ENCODE measurements around the gene RBM26.
"Not testable (repeated sequence)": the region's sequence is repeated elsewhere in the genome, so short reads cannot be mapped to it uniquely, and the experiment has no call there.

Gene RBM26

DNA sequence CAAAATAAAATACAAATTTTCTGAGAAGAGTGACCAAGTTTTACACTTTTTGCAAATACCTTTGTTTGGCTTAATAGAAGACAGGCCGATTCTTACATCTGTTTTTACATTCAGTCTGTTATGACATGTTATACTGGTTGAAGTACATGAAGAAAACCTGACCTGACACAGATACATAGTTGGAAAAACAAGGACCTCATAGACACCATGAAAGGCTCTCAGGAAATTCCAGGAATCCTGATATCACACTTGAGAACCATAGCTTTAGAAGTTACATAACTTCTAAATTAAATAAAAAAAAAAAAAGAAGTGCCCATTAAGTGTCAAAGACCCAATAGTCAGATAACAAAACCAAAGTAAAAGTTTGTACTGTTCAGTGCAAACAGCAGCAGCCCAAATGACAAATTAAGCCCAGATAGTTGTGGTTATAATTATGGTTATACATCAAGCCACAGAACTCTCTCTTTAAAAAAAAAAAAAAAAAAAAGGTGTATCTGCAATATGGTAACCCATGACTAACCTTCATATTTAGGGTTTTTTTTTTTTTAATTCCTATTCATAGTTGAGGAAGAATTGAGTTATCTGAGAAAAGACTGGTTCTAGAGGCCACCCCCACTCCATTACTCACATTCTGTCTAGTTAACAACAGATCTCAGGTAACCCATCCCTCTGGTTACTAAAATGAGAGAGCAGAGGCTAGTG, 19.8 kb downstream of the RBM26 start:
- peak in 1 of 2 donors; percentile 47 for DNase-seq

DNA sequence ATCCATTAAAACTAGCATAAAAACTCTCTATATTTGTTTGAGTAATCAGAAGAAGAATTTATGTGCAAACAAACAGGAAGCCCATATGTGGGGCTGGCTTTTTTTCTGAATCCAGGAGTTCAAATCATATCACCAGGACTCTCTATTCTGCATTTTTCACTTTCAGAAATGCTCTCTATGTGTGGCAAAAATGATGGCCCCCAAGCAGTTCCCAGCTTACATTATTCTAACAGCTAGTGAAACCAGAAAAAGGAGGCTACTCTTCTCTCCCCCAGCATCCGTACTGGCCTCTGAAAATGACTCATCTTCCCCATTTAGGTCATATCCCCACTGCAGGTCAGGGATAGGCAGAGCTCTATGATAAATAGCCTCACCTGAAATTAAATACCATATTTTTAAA, 20.4 kb downstream of the RBM26 start:
- DNase-seq, result no peak

DNA sequence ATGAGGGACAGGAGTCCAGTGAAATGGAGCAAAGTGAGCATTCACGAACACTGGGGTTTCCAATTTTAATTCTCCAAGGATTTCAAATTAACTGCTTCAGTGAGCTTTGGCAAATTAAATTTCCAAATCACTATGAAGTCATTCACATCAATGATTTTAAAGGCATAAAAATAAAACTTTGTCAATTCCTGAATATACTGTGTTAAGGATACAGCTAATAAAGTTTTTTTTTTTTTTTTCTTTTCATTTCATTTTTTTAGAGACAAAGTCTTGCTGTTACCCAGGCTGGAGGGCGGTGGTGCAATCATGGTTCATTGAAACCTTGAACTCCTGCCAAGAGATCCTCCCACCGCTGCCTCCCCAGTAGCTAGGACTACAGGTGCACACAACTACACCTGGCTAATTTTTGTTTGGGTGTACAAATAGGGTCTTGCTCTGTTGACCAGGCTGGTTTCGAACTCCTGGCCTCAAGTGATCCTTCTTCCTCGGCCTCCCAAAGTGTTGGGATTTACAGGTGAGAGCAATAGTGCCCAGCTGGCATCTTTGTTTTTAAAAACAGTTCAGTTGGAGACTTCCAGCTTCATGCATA, 21.9 kb downstream of the RBM26 start:
- DNase-seq, result no peak

DNA sequence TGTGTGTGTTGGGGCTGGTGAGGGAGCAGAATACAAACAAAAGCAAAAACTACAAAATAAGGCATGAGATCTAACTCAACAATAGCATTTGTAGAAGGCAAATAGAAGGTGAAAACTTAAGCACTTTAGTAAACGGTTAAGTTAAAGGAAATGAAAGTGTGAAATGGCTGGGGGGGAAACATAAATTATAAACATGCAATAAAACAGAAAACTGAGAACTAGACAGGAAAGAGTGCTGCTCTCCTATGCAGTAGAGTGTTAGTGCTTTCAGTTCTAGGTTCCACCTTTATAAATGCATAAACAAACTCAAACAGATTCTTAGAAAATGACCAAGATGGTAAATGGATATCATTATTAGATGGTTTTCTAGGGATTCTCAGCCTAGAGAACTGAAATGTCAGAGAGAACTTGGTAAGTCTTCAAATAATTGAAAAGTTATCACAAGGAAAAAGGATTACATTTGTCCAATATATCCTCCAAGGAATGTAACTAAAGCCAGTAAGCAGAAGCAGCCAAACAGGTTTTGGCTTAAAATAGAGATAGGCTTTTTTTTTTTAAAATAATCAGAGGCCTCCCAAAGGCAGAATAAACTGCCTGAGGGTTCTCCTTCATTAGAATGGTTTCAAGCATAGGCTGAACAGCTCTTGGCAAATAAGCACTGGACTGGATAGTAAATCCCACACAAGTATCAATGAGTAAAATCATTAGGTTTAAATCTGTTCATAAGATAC, 23.3 kb downstream of the RBM26 start:
- DNase-seq, result no peak

DNA sequence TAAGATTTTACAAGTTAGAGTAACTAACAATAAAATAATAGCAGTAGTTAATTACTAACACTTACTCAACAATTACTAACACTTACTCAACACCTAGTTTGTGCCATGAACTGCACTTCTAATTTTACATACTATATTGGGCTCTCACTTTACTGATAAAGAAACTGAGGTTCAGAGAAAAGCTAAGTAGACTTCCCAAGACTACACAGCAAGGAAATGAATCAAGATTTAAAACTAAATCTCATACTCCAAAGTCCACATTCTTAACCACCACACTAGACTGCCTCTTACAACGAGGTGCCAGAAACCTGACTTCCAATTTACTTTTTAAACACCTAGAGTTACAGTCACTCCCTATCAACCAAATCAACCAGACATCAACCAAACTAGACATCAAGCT, 25.1 kb downstream of the RBM26 start:
- no peak for DNase-seq

DNA sequence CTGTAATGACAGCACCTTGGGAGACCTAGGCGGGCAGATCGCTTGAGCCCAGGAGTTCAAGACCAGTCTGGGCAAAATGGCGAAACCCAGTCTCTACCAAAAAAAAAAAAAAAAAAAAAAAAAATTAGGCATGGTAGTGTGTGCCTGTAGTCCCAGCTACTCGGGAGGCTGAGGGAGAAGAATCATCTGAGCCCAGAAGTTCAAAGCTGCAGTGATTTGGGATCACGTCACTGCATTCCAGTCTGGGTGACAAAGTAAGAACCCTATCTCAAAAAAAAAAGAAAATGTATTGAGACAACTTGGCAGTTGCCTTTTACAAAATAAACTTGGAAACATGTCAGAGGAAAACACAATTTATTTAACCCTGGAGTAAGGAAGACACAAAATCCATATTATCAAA, 26.8 kb downstream of the RBM26 start:
- DNase-seq, result no peak

DNA sequence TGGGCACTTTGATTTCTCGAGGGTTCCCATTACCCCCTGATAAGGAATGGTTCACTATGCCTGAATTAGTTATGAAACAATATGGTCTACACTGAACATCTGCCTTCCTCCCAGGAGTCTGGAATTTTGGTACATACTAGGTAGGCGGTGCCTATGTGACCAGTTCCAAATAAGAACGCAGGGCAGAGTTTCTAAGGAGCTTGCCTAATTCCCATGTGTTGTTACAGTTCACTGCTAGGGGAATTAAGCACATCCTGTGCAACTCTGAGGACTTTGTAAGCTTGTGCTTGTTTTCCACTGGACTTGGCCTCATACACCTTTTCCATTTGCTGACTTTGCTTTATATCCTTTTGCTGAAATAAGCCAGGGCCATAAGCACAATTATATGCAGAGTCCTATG, 29.2 kb downstream of the RBM26 start:
- no peak for DNase-seq

DNA sequence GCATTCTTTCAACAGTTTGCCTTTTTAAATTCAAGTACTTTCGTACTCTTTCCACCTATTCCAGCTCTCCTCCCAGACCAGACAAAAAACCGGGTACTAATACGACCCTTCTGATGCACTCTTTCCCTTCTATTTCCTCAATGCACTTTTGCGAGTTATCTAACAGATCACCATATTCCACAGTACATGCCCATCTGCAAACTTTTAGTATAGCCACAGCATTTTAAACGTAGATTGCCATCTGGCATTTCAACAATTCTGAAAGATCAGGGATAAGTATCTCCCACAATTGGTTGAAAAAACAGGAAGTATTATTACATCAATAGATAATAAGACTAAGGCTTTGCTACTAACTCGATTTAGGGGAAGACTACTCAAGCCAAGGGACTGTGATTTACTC, 31.5 kb downstream of the RBM26 start:
- no peak for DNase-seq

DNA sequence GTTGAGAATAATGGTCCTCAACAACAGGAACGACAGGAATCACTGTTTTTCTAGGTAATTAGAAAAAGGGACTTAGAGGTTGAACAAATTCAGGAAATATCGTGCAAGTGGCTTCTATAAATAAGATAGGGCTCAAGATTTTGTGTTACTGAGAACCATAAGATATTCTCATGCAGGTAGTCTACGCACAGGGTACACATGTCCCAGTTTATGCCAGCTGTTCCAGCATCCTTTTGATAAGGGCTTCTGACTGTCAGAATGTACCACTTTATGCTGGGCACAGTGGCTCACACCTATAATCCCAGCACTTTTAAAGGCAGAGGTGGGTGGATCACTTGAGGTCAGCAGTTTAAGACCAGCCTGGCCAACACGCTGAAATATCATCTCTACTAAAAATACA, 32.1 kb downstream of the RBM26 start:
- no peak for DNase-seq

DNA sequence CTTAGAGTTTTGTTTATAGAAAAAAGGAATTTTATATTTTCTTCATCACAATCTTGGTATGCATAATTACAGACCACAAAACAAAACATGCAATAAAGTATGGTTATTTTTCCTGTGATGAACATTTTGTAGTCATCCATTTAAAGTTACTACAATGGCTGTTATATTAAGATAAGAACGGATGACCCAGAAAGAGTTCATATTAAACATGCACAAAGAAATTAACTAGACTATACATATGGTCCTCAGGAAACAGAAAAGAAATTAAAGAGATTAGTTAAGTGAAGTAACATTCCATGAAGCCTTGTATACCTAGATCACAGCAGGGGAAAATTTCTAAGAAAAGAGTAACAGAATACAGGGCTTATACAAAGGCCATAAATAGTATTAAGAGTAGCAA, 36.8 kb downstream of the RBM26 start:
- DNase-seq, result no peak

DNA sequence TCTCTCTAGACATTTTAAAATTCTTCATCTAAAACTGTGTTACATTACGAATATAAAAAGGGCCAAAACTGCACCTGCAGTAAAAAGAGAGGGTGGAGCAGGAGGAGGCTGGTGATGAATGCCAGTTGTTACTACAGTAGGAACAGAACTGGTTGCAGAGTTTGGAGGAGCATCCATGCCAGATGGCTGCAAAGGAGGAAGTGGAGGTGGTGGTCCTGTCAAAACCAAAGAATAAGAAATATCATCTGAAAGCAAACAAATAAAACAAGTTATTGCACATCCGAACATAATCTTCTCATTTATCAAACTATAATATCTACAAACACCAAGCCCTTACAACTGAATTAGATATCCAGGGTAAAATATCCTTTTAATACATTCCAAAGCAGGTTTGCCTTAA, 40.1 kb downstream of the RBM26 start:
- DNase-seq, result no peak

DNA sequence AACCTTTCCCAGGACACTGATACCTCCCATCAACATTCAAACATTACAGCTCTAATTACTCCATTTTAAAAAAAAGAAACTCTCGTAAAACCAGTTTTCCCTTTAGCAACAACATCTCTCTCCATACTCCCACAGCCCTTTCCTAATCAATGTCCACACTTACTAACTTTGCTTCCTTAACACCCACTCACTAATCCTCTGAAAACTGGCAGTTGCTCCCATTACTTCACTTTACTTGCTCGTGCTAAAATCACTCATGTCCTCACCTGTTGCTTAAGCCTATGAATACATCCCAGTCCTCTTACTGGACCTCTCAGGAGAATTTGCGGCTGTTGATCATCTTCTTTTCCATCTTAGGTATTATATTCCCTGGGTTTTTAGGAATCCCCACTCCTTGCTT, 44.8 kb downstream of the RBM26 start:
- no peak for DNase-seq

DNA sequence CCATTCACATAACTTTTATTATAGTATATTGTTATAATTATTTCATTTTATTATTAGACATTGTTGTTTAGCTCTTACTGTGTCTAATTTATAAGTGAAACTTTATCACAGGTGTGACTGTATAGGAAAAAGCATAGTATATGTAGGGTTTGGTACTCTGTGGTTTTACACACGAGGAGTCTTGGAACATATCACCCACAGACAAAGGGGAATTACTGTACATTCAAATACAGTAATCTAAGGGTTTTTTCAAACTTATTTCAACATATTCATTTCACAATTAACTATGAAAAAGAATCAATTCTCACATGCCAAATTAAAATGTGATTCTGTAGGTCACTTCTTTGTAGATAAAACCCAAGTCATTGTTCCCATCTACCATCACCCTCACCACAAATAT, 46.0 kb downstream of the RBM26 start:
- no peak for DNase-seq

DNA sequence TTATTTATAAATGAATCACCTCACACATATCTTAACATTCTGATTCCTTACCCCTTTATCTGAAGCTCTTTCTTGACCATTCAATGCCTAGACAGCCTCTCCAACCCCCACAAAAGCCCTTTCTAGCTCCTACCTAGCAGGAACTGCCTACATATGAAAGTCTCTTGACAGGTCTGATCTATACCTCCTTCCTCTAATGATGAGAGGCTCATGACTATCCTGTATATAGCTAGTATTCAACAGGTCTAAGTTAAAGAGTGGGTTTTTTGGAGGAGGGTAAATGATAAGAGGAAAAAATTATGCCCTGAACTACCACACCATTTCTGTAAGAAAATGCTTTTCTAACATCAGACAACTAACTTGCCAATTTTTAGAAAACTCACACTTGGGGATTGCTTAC, 47.0 kb downstream of the RBM26 start:
- DNase-seq, result no peak

DNA sequence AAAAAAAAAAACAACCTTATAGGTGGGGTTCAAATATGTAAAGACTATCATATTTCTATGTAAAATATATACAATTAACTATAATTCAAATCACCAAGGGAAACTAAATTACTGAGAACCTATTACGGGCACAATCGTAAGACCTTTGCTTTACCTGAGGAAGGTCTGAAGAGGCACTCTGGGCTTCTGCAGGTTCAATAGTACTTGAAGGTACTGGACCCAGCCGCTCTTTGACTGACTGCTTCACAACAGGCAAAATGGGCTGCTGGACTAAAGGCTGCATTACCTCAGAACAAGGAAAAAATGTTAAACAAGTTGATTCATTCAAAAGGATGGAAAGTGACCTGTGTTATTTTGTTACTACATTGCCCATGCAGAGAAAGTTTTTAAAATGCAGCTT, 51.8 kb downstream of the RBM26 start:
- DNase-seq, result no peak

DNA sequence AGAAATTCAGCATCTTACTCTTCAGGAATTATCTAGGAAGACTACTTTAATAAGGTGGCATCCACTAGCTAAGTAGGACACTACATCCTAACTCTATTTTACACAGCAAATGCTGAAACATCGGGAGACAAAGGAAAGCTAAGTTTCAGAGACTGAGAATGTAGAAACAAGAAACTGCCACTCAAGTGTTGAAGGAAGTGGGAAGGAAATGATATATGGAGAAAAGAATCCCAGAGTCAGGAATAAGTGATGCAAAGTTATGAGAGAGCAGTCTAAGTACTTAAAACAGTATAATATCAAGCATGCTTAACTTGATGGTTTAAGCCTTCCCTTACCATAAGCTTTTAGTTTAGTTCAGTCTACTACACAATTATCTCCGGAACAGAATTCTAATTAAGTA, 52.4 kb downstream of the RBM26 start:
- DNase-seq, result no peak

DNA sequence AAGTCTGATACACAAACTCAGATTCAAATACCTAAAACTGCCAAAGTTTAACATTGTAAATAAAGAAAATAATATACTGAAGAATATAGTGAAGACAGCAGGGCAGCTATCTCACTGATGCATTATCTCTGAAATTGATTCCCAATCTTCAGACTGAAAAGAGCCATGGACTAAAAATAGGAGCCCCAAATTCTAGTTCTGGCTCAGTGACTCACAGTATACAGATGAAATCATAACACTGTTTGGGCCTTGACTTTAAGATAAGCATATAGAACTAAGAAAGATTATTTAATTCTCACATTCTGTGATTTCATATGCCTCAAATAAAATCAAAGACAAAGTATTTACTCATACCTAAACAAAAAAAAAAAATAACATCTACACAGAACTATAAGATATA, 53.9 kb downstream of the RBM26 start:
- DNase-seq, result no peak

DNA sequence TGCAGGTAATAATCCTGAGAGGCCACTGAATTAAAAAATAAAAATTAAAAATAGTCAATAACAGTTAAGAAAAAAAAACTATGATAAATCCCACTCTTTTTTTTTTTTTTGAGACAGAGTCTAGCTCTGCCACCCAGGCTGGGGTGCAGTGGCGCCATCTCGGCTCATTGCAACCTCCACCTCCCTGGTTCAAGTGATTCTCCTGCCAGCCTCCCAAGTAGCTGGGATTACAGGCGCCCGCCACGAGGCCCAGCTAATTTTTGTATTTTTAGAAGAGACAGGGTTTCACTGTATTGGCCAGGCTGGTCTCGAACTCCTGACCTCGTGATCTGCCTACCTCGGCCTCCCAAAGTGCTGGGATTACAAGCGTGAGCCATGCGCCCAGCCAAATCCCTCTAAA, 56.4 kb downstream of the RBM26 start:
- not testable (repeated sequence) for DNase-seq

DNA sequence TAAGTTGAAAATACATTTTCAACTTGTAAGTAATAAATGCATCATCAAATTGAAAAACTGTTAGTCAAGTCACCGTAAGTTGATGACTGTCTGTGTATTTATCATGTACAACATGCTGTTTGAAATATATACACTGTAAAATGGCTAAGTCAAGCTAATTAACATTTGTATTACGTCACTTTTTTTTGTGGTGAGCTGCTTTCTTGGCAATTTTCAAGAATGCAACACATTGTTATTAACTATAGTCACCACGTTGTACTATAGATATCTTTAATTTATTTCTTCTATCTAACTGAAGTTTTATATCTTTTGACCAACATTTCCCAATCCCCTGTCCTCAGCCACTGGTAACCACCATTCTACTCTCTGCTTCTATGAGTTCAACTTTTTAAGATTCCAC, 57.0 kb downstream of the RBM26 start:
- no peak for DNase-seq

DNA sequence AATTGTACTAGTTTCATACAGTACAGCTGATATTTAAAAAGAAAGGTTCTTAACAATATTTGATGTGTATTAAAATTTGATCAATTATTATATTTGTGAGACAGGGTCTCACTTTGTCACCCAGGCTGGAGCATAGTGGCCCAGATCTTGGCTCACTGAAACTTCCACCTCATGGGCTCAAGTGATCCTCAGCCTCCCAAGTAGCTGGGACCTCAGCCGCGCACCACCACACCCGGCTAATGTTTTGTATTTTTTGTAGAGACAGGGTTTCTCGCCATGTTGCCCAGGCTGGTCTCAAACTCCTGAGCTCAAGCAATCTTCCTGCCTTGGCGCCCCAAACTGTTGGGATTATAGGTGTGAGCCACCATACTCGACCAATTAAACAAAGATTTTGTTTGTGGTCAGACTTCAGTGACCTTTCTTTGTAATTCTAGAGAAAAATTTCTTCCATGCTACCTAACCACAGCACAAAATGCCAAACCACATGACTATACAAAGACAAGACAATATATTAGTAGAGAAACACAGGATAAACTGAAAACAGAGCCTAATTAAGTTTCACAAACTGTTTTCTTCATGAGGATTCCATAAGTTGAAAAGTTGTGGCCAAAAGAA, 59.6 kb downstream of the RBM26 start:
- DNase-seq, result no peak

DNA sequence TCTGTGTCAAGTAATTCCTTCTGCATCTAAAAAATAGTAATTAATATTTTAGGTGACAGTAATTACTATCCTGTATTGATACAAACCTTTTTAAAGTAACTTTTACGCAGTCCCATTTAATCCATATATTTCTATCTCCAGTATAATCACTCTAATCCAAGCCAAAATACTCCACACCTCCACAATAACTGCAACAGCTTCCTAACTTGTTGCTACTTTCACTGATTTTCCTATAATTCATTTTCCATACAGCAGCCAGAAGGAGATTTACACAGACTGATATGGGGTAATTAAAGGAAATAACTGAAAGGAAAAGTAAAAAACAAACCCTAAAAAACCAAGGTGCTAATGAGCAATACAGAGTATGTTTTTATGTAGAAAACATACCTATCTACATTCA, 64.9 kb downstream of the RBM26 start:
- DNase-seq, result no peak

DNA sequence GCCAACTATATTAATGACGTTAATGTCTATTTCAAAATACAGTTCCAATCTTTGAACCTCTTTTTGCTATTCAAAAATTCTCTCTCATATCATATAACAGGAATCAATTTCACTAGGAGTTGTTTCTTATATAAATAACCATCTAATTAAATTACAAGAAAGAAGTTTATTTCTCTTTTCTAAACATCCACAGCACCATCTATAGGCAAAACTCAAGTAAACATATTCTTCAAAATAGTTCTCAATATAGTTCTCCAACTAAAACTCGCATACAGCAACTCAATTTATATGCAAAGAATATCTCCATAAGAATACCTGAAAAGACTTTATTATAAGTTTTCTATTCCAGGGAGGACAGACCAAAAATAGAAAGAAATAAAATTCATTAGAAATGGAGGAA, 65.6 kb downstream of the RBM26 start:
- no peak for DNase-seq

DNA sequence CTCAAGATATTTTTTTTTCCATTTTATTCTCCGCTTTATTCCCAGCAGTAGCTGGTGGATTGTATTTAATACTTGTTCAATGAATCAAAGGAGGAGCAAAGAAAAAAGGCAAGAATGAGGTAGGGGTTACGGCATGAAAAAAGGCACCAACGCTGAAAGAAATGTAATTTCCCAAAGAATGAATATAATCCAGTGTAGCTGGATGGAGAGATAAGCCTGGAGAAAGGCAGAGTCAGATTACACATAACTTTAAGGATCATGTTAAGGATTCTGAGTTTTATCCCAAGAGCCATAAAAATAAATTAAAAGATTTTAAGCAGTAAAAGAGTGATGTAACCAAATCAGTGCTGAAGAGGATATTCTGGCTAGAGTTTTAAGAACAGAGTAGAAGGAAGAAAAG, 67.7 kb downstream of the RBM26 start:
- DNase-seq, result no peak

DNA sequence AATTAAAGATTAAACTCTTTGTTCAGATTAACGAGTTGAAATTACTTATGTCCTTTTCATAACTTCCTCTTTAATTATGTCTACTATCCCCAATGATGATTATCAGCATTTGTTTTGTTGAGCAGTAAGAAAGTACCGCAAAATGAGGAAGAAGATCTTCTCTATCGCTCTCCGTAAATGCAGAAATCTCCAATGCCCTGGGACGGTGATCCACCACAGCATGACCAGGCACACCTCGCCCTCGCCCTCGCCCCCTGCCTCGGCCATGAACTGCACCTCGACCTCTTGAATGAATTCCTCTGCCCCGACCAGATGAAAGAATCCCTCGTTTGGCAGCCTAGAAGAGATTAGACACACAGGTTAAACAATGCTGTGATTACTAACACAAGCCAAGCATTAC, 69.1 kb downstream of the RBM26 start:
- no peak for DNase-seq
